ENCODE data around the gene TUBB2B.

DNA sequence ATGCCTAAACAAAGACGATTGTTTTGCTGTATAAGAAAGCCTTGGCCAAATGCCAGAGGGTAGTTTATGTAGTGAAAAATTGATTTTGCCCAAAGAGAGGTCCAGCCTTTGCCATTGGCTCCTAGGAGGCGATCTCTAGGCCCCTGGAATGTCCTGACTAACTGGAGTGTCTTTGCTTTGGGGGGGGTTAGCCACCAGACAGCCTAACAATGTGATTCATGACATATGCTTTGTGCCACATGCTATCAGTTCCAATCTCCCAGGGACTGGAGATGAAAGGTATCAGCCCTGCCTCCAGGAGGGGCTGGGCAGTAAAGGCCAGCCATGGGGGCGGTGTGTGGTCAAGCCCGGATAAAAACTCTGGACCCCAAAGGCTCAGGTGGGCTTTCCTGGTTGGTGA lies 37.4 kb downstream of the TUBB2B start:
- TF ChIP-seq, protein P1, sequence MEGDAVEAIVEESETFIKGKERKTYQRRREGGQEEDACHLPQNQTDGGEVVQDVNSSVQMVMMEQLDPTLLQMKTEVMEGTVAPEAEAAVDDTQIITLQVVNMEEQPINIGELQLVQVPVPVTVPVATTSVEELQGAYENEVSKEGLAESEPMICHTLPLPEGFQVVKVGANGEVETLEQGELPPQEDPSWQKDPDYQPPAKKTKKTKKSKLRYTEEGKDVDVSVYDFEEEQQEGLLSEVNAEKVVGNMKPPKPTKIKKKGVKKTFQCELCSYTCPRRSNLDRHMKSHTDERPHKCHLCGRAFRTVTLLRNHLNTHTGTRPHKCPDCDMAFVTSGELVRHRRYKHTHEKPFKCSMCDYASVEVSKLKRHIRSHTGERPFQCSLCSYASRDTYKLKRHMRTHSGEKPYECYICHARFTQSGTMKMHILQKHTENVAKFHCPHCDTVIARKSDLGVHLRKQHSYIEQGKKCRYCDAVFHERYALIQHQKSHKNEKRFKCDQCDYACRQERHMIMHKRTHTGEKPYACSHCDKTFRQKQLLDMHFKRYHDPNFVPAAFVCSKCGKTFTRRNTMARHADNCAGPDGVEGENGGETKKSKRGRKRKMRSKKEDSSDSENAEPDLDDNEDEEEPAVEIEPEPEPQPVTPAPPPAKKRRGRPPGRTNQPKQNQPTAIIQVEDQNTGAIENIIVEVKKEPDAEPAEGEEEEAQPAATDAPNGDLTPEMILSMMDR (IDR thresholded peaks at IDR 0.05), result no peak
- TF ChIP-seq POLR2A (IDR thresholded peaks at IDR 0.05), result no peak

Data from uterus (tissue), 2 donors.